ENCODE measurements around the gene SLC13A3. TPM values are rescaled to one million over a fixed set of nuclear protein-coding genes. Genes with fewer than 3 reads are reported as not detected.

SLC13A3 gene
- total RNA-seq, 4 donors from 2014 or later: 0.34 to 1.5 (median 1.0) TPM

DNA sequence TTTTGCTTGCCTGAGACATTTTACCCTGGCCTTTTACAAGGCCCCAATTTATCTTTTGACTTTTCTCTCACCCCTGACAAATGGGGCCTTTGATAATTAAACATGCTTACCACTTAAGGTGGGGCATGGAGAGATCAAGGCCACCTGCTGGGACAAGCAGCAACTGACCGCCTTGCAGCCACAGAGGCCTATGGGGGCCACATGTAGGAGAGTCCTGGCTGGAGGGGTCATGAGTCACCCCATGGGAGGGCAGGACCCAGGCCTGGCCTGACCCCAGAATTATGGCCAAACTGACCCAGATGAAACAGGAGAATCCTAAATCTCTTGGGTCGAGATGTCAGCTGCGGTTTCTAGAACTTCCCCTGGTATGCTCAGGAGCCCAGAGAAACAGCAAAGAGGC, 92.3 kb downstream of the SLC13A3 start:
- no peak for DNase-seq
- Histone ChIP-seq H3K9me3 (no peaks in the 10 kb centered on the region), H3K4me3 (no peak overlapping the region), H3K4me1 (peaks cover 0 to 25% (median 3%) of the 10 kb centered on the region in 3 donors), H3K27me3 (peaks cover 0 to 5% (median 0%) of the 10 kb centered on the region in 4 donors), H3K27ac (no peak overlapping the region), H3K36me3 (no peaks in the 10 kb centered on the region)
- no peak for TF ChIP-seq POLR2A (IDR thresholded peaks at IDR 0.05)
- TF ChIP-seq, protein P1, sequence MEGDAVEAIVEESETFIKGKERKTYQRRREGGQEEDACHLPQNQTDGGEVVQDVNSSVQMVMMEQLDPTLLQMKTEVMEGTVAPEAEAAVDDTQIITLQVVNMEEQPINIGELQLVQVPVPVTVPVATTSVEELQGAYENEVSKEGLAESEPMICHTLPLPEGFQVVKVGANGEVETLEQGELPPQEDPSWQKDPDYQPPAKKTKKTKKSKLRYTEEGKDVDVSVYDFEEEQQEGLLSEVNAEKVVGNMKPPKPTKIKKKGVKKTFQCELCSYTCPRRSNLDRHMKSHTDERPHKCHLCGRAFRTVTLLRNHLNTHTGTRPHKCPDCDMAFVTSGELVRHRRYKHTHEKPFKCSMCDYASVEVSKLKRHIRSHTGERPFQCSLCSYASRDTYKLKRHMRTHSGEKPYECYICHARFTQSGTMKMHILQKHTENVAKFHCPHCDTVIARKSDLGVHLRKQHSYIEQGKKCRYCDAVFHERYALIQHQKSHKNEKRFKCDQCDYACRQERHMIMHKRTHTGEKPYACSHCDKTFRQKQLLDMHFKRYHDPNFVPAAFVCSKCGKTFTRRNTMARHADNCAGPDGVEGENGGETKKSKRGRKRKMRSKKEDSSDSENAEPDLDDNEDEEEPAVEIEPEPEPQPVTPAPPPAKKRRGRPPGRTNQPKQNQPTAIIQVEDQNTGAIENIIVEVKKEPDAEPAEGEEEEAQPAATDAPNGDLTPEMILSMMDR (IDR thresholded peaks at IDR 0.05): no peak
- WGBS, 2 donors: 67 to 89% methylated on average over 1 to 2 of the region's 3 CpGs
- intact Hi-C loops (cut with DNase I): no loop called here

DNA sequence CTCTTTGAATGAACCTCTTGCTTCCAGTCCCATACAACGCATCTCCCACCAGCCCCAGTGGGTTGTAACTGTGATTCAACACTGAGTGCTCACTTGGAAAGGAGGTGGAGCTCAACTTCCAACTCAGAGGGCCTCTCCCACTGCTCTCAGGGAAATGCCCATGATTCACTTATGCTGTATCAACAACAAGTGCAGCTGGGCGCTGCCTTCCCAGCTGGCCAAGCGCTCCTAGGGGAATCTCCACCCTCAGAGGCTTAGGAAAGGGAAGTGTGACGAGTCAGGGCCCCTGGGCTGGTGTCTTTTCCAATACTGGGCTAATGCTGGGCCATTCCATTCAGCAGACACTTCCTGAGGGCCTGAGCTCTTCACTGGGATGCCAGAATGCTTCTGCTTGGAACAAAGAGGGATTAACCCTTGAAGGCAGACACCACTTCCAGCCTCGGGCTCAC, 92.7 kb downstream of the SLC13A3 start:
- Histone ChIP-seq H3K4me3 (no peak overlapping the region), H3K27me3 (peaks cover 0 to 5% (median 0%) of the 10 kb centered on the region in 4 donors), H3K36me3 (no peaks in the 10 kb centered on the region), H3K4me1 (peaks cover 0 to 25% (median 3%) of the 10 kb centered on the region in 3 donors), H3K9me3 (no peaks in the 10 kb centered on the region), H3K27ac (no peak overlapping the region)
- DNase-seq: no peak
- intact Hi-C loops (cut with DNase I): no loop called here
- 12 to 43% methylated on average over 2 to 5 of the region's 5 CpGs for WGBS, 2 donors
- TF ChIP-seq POLR2A (IDR thresholded peaks at IDR 0.05): no peak
- TF ChIP-seq, protein P1 (IDR thresholded peaks at IDR 0.05): no peak

DNA sequence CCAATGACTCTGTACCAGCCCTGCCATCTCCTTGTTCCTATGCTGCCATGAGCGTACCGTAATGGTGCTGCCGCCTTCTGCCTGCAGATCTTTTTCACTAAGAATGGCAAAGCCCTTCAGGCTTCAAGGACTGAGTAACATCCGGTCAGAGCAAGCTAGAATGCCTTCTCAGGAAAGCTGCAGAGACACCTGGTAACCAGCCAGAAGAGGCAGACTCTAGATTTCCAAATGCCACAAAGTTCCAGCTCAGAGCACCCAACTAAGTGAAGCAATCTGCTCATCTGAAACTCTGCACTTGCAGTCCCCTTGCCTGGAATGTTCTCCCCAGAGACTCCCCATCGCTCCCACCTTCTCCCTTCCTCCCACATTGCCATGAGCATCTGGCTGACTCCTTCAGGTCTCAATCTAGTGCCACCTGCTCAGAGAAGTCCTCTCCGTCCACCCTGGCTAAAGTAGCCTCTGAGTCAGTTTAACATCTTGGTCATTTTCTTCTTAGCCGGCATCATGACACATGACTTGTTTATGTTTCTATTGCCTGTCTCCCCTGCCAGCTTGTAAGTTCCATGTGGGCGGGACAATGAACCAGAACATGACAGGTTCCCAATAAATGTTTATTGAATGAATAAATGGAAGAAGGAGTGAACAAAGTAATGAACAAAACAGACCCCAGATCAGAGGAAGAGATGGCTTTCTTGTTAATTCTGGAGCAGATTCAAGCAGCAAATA, 93.9 kb downstream of the SLC13A3 start:
- peaks cover 0 to 5% (median 0%) of the 10 kb centered on the region in 4 donors for H3K27me3 ChIP-seq

DNA sequence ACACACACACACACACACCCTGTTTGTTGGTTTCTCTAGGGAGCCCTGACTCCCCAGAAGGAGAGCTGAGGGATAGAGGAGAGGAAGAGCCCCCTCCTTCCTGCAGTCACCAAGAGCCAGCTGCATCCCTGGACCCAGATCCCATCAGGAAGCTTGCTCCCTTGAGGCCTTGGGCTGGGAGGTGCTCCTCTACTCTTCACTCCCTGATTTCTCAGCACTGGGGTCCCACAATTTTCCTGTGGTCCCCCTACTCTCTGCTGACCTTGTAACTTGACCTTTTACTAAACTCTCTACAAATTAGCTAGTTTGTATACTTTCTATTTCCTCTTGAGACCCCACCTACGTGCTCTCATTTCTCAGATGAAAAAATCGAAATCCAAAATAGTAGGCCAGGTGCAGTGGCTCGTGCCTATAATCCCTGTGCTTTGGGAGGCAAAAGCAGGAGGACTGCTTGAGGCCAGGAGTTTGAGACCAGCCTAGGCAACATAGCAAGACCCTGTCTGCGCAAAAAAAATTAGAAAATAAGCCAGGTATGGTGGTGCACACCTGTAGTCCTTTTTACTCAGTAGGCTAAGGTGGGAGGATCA, 95.8 kb downstream of the SLC13A3 start:
- Histone ChIP-seq H3K27me3 (peaks cover 0 to 9% (median 0%) of the 10 kb centered on the region in 4 donors), H3K9me3 (no peaks in the 10 kb centered on the region), H3K36me3 (no peaks in the 10 kb centered on the region), H3K4me3 (no peak overlapping the region), H3K27ac (no peak overlapping the region), H3K4me1 (peaks cover 0 to 9% (median 0%) of the 10 kb centered on the region in 3 donors)
- intact Hi-C loops (cut with DNase I): no loop called here
- TF ChIP-seq POLR2A (IDR thresholded peaks at IDR 0.05): no peak
- TF ChIP-seq, protein P1 (IDR thresholded peaks at IDR 0.05): no peak
- no peak for DNase-seq
- WGBS, 2 donors: 68 to 74% methylated on average over 4 of the region's 4 CpGs

More for the DNA sequence above, 93.9 kb downstream of the SLC13A3 start:
- H3K4me1 ChIP-seq: peaks cover 0 to 15% (median 3%) of the 10 kb centered on the region in 3 donors
- intact Hi-C loops (cut with DNase I): no loop called here
- H3K4me3 ChIP-seq: no peak overlapping the region
- DNase-seq: no peak
- 73 to 74% methylated on average over 7 to 8 of the region's 8 CpGs for WGBS, 2 donors
- H3K36me3 ChIP-seq: no peaks in the 10 kb centered on the region
- no peak for TF ChIP-seq POLR2A (IDR thresholded peaks at IDR 0.05)
- TF ChIP-seq, protein P1 (IDR thresholded peaks at IDR 0.05): no peak
- no peaks in the 10 kb centered on the region for H3K9me3 ChIP-seq
- H3K27ac ChIP-seq: no peak overlapping the region

DNA sequence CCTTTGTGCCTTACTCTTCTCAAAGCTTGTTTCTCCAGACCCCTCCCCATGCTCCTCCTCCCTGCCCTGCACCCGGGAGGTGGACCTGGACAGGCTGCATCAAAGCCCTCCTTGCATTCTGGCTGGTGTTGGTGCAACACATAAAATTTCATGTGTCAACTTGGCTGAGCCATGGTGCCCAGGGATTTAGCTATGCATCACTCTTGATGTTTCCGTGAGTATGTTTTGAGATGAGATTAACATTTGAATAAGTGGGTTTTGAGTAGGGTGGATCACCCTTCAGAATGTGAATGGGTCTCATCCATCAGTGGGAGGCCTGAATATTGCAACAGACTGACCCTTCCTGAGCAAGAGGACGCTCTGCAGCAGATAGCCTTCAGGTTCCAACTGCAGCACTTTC, 96.4 kb downstream of the SLC13A3 start:
- H3K36me3 ChIP-seq: no peaks in the 10 kb centered on the region
- intact Hi-C loops (cut with DNase I): no loop called here
- H3K27me3 ChIP-seq: peaks cover 0 to 13% (median 0%) of the 10 kb centered on the region in 4 donors
- H3K4me3 ChIP-seq: no peak overlapping the region
- H3K9me3 ChIP-seq: no peaks in the 10 kb centered on the region
- 33 to 46% methylated on average over 3 of the region's 3 CpGs for WGBS, 2 donors
- no peak overlapping the region for H3K27ac ChIP-seq
- H3K4me1 ChIP-seq: peaks cover 0 to 9% (median 0%) of the 10 kb centered on the region in 3 donors
- TF ChIP-seq POLR2A (IDR thresholded peaks at IDR 0.05): no peak
- TF ChIP-seq, protein P1 (IDR thresholded peaks at IDR 0.05): no peak
- DNase-seq: no peak
